ENCODE data around the gene SIX2.

DNA sequence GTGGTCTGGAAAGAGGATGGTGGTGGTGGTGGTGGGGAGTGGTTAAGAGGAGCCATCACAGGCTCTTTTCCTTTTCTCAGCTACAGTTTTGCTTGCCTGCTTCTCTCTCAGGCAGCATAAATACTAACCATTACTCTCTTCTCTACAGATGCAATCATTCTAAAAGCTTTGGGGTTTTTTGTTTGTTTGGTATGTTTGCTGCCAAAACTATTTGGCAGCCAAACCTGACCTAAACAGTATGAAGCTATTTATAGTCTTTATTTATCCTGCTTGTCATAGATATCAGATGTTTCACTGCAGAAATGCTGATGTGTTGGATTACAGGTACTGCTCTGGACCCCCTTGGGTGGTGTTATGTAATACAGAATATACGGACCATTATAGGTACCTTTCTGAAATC is 52.4 kb downstream of the SIX2 start:
- TF ChIP-seq, protein P1, sequence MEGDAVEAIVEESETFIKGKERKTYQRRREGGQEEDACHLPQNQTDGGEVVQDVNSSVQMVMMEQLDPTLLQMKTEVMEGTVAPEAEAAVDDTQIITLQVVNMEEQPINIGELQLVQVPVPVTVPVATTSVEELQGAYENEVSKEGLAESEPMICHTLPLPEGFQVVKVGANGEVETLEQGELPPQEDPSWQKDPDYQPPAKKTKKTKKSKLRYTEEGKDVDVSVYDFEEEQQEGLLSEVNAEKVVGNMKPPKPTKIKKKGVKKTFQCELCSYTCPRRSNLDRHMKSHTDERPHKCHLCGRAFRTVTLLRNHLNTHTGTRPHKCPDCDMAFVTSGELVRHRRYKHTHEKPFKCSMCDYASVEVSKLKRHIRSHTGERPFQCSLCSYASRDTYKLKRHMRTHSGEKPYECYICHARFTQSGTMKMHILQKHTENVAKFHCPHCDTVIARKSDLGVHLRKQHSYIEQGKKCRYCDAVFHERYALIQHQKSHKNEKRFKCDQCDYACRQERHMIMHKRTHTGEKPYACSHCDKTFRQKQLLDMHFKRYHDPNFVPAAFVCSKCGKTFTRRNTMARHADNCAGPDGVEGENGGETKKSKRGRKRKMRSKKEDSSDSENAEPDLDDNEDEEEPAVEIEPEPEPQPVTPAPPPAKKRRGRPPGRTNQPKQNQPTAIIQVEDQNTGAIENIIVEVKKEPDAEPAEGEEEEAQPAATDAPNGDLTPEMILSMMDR (IDR thresholded peaks at IDR 0.05) = no peak
- no peak for TF ChIP-seq EZH2 (IDR thresholded peaks at IDR 0.05; ENCODE audit: borderline replicate concordance, insufficient read depth, low read depth, low read length, poor library complexity, severe bottlenecking)
